SU-DHL-6 (cell line): ENCODE measurements around the gene APLN.

Source experiments
- CTCF ChIP-seq: fragments of 200-600 bp; sonication (generic); IDR thresholded peaks from one replicate; pipeline ENCODE4 v1.5.1; 2017; ENCODE audit warnings: antibody characterized with exemption, mild to moderate bottlenecking, low read length, moderate library complexity; ENCODE audit not compliant: insufficient read depth, poor library complexity, severe bottlenecking
- EZH2phosphoT487 ChIP-seq: fragments of 200-600 bp; sonication (generic), shearing (Covaris generic); conservative IDR thresholded peaks from 2 replicates; pipeline ENCODE4 v1.6.1; 2018; ENCODE audit warnings: mild to moderate bottlenecking, antibody characterized with exemption, low read length, moderate library complexity, mixed read lengths

- TF ChIP-seq CTCF (no peak), EZH2phosphoT487 (no peak)
Measured at GRCh38 chrX:129646566-129647417, 8.0 kb downstream of the APLN start.
